NCI-H460 (cell line): ENCODE measurements around the gene SCD5. TPM values are rescaled to one million over a fixed set of nuclear protein-coding genes. Genes with fewer than 3 reads are reported as not detected.

Experiments
- DNase-seq: peaks from one replicate; pipeline ENCODE4 v3.0.0-alpha.2; 2016; ENCODE audit warnings: low read depth; ENCODE audit errors: extremely low read depth
- total RNA-seq: library from RNA; depleted of rRNA; stranded (reverse); fragments of >200 nt; shearing (Covaris generic); gene quantifications from 2 replicates; pipeline ENCODE4 v1.2.3, GENCODE V29; 2014

Gene SCD5
- total RNA-seq, 1 experiment from 2014 or later, result 6.4 TPM

GRCh38 chr4:82797405-82798111 is 1.0 kb downstream of the SCD5 start:
- no peak for DNase-seq

DNA sequence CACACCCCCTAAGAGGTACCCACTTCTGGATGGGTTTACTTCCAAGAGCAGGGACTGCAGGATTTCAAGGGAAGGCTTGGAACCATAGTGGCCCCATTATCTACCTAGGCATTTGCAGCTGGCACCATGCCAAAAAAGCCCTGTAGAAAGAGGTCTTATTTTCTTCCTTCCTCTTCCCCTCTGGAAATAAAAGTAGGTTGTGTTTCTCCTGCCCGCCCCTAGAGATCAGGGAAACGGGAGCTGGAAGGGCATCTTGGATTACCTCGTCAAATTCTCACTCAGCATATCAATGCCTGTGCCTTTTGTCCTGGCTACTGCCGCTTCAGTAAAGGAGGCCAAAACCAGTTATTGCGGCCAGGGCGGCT is 1.6 kb downstream of the SCD5 start:
- DNase-seq, result no peak

- DNase-seq, result no peak
These were observed 5.5 kb downstream of the SCD5 start for GRCh38 chr4:82792912-82793649.

DNA sequence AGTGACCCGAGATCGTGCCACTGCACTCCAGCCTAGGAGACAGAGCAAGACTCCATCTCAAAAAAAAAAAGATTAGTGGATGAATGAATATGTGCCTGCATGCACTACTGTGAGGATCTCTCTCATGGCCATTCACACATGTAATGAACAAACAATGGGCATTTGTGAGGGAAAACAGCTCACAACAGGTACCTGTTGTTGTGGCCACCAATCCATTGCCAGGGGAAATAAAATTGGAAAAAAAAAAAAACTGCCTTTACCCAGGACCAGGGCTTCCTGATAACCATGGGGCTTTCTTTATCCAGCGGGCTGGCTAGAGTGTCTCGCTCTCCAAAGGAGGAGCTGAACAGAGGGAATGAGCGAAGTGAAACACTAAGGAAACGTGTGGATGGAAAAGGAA is 7.4 kb downstream of the SCD5 start:
- DNase-seq, result no peak

GRCh38 chr4:82790060-82790660 is 8.4 kb downstream of the SCD5 start:
- DNase-seq, result no peak

DNA sequence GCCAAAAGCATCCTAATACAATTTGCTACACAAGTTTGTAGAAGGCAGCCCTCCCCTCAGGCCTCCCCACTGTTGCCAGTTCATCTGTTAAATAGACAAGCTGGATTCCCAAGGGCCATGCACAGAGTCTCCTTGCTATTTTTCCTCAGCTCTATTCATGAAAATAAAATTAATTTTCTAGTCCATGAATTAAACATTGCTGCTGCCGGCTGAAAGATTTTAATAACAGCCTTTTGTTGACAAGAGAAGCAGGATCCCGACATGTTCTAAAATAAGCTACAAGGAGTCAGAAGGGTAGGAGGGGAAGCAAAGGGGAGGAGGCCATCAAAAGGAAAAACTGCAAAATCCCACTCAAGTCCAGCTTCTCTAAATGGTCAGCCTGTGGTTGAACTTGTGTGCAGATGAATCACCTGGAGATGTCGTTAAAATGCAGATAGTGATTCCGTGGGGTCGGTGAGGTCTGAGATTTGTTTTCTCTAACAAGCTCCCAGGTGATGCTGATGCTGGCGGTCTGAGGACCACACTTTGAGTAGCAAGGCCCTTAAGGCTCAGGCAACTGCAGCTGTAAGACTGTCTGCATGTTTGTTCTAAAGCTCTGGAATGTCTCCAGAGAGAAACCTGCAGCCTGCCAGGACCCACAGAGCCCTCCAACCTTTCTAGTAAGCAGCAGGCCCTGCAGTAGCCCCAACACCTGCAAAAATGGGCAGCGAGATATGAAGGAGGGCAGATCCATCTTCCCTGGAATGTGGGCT is 9.4 kb downstream of the SCD5 start:
- DNase-seq, result no peak

DNA sequence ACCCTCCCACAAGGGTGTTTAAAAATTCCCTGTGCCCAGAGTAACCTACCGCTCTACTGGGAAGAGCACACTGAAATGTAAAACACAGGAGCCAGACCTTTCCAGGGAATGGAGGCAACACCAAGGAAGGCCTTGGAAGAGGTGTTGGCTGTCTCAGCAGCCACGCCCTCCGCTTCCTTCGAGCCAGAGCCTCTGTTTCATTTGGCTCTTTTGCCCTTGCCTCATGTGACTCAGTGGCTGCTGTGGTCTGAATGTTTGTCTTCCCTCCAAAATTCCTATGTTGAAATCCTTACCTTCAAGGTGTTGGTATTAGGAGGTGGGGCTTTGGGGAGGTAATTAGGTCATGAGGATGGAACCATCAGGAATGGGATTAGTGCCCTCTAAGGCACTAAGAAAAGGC is 11.3 kb downstream of the SCD5 start:
- DNase-seq, result no peak

- no peak for DNase-seq
These were observed 11.8 kb downstream of the SCD5 start for GRCh38 chr4:82786828-82787227.

DNA sequence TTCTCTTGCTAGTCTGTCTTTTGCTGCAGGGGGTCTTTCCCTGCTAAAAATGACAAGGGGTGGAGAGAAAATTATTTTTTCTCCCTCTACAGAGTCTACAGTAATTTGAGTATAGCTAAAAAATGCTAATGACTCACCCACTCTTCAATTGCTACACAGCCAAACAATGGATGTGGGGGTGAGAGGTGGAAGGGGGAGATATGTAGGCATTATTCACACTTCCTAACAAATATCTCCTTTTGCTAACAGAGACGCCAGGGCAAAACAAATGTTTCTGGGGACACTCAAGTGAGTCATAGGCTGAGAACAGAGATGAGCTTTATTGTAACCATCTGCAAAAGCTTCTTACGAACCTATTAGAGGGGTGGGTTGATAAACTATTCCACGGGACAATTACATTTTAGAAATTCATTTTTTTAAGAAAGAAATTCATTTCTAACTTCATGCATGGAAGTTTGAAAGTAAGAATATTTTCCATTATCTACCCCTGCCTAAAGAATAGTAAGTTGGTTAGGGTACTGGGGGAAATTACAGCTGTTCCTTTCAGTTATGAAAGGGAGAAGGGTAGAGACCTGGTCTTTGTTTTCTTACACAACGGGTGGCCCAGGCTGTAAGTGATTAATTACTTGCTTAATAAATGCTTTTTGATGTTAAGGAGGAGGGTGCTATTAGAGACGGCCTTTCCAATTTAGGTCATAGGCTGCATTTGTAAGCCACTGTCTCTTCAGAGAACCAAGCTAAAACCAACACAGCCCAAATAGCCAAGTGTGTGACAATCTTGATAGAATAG is 12.8 kb downstream of the SCD5 start:
- no peak for DNase-seq

DNA sequence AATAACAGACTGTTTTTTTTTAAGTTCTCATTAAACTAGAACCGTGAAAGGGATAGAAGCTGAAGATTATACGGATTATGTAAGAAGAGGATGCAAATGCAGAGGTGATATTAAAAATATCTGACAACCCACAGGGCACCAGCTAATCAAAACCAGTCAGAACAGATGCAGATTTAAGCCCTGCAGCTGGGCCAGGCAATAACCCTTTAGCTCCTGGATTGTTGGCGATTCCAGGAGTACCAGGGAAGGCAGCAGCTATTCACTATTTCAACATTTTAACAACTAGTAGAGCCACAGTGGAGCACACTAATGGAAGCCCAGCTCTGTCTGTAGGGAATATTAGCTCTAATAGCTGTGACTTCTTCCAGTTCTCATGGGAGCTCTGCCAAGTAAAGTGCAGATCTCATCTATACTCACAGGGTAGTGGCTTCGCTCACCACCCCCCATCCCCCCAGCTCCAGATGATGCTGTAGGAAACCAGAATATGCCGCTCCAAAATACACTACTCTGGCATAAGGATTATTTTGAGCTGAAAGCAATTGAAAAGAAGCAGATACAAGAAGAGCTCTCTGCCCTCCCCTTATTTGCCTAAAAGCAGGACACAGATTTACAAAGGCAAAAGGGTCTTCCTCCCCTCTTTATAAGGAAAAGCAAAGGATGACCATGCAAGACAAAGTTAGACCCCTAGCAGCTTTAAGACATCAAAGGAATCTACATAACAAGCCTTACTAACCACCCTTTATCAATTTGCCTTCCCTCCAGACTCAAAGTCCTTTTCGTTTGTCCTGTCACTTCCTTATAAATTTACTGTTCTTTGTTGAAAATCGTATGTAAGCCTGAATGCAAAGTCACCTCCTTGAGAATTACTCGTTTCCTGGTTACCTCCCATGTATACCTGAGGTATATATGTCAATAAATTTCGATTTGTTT is 13.7 kb downstream of the SCD5 start:
- no peak for DNase-seq

GRCh38 chr4:82782626-82783345 is 15.8 kb downstream of the SCD5 start:
- no peak for DNase-seq

DNA sequence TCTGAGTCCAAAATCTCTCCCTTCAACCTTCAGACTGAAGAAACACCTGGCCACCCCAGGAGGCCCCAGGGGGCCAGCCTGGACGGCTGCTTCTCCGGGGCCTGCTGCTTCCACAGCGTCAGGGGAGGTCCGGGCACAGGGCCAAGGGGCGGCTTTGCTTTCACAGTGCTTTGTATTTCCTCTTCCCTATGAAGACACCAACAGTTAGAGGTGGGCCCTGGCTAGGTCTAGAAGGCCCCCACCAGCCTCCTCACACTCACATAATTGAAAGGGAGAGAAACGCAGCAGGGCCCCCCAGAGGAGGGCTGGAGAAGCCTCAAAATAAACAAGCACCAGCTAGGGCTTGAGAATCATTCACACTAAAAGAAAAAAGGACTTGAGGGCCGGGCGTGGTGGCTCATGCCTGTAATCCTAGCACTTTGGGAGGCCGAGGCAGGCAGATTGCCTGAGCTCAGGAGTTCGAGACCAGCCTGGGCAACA is 17.8 kb downstream of the SCD5 start:
- DNase-seq, result no peak

- no peak for DNase-seq
These were observed 18.3 kb downstream of the SCD5 start for GRCh38 chr4:82780170-82780751.

DNA sequence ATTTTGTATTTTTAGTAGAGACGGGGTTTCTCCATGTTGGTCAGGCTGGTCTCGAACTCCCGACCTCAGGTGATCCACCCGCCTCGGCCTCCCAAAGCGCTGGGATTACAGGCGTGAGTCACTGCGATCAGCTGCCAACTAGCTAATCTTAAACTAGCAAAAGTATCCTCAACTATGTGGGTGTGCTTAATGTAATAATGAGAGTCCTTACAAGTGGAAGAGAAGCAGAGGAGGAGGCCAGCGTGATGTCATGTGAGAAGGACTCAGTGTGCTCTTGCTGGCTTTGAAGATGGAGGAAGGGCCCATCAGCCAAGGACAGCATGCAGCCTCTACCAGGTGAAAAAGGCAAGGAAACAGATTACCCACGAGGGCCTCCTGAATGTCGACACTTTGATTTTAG is 19.6 kb downstream of the SCD5 start:
- no peak for DNase-seq

GRCh38 chr4:82777857-82778525 is 20.6 kb downstream of the SCD5 start:
- no peak for DNase-seq

DNA sequence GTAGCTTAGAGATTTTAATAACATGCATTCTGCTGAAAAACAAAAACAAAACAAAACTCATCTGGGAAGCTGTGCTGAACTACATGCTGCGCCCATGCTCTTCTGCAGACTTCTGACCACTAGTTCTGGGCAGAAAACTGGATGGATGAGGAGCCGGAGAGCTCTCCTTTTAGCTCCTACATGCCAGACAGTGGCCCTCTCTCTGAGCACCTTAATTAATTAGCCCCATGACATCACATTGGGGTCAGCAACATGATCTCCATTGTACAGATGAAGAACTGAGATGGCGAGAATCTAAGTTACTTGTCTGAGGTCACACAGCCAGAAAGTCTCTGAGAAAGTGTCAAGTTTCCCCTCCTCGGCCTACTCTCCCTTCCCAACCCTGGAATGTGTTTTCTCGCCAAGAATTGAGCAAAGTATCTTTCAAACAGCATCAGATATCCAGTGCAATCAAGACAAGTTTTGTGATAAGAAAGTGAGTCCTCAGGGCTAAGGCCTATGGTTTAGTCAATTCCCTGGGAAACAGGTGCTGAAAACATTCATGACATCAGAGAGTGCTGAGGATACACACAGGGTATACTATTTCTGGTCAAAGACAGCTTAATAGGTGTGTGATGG is 21.6 kb downstream of the SCD5 start:
- no peak for DNase-seq

GRCh38 chr4:82775243-82775642 is 23.4 kb downstream of the SCD5 start:
- no peak for DNase-seq
